PC-9 (cell line): ENCODE measurements around the gene MMP13. TPM values are rescaled to one million over a fixed set of nuclear protein-coding genes. Genes with fewer than 3 reads are reported as not detected.

Source experiments
- BruUV-seq: library from RNA; stranded (reverse); fragments of 400-500 nt; replicated peaks from 2 replicates; lab custom pipeline; 2021; lab: Mats Ljungman, UMichigan
- CTCF ChIA-PET: fragments of 300-600 bp; sonication (Branson Sonifier 250); formaldehyde crosslinking; loops from one replicate; lab custom pipeline; 2022; ENCODE audit warnings: antibody characterized with exemption; lab: Charles Lee
- POLR2A ChIA-PET: fragments of 300-600 bp; sonication (Branson Sonifier 250); formaldehyde crosslinking; loops from one replicate; lab custom pipeline; 2022; ENCODE audit warnings: antibody characterized with exemption; ENCODE audit not compliant: unreplicated experiment; lab: Charles Lee
- DNase-seq, 2 experiments: peaks; one replicate each; pipeline versions ENCODE4 v3.0.0 to v3.0.0-alpha.2; 2015 to 2022; ENCODE audit warnings: mixed read lengths in 1 of 2
- H2AFZ ChIP-seq: fragments of 200-600 bp; sonication (generic); 2 replicates; pipeline ENCODE4 v1.8.1; 2017; ENCODE audit warnings: antibody characterized with exemption
- H3F3A ChIP-seq: fragments of 200-600 bp; sonication (generic); 2 replicates; pipeline ENCODE4 v1.8.1; 2017; ENCODE audit warnings: antibody characterized with exemption, mild to moderate bottlenecking, low read depth; ENCODE audit not compliant: insufficient read depth
- H3K27ac ChIP-seq: fragments of 200-600 bp; sonication (generic); 2 replicates; pipeline ENCODE4 v1.6.1; 2016; ENCODE audit warnings: mixed run types
- H3K27me3 ChIP-seq: fragments of 200-600 bp; sonication (generic); 2 replicates; pipeline ENCODE4 v1.6.1; 2016; ENCODE audit warnings: low read depth, mixed run types; ENCODE audit not compliant: insufficient read depth
- H3K36me3 ChIP-seq: fragments of 200-600 bp; sonication (generic); 2 replicates; pipeline ENCODE4 v1.6.1; 2016; ENCODE audit warnings: low read depth, mixed run types
- H3K4me1 ChIP-seq: fragments of 200-600 bp; sonication (generic); replicated peaks from 2 replicates; pipeline ENCODE4 v1.6.1; 2016; ENCODE audit warnings: mixed run types; ENCODE audit not compliant: insufficient read depth
- H3K4me2 ChIP-seq: fragments of 200-600 bp; sonication (generic); 2 replicates; pipeline ENCODE4 v1.6.1; 2017; ENCODE audit warnings: mixed run types
- H3K4me3 ChIP-seq: fragments of 200-600 bp; sonication (generic); 2 replicates; pipeline ENCODE4 v1.6.1; 2016; ENCODE audit warnings: mixed run types
- H3K79me2 ChIP-seq: fragments of 200-600 bp; sonication (generic); 2 replicates; pipeline ENCODE4 v1.6.1; 2017; ENCODE audit warnings: low read depth, mixed run types
- H3K9me2 ChIP-seq: fragments of 200-600 bp; sonication (generic); 2 replicates; pipeline ENCODE4 v1.8.1; 2017; ENCODE audit warnings: mild to moderate bottlenecking; ENCODE audit not compliant: insufficient read depth
- H3K9me3 ChIP-seq: fragments of 200-600 bp; sonication (generic); 2 replicates; pipeline ENCODE4 v1.8.1; 2016; ENCODE audit warnings: low read depth; ENCODE audit not compliant: insufficient read depth
- H4K20me1 ChIP-seq: fragments of 200-600 bp; sonication (generic); 2 replicates; pipeline ENCODE4 v1.8.1; 2017; ENCODE audit not compliant: insufficient read depth
- EZH2 ChIP-seq: fragments of 200-600 bp; sonication (generic); IDR thresholded peaks from 2 replicates; pipeline ENCODE4 v1.8.0; 2017; ENCODE audit warnings: antibody characterized with exemption, low read depth
- intact Hi-C: fragments of 100-400 bp; cut with micrococcal nuclease; formaldehyde crosslinking; loops from one replicate; pipeline ENCODE4 v1.10.0; 2022; ENCODE audit not compliant: unreplicated experiment
- total RNA-seq: library from RNA; stranded (reverse); gene quantifications from 2 replicates; pipeline ENCODE4 v1.2.3, GENCODE V29; 2021
- TF ChIP-seq, protein P1 (sequence below): fragments of 200-600 bp; sonication (generic); conservative IDR thresholded peaks from 2 replicates; pipeline ENCODE4 v1.6.1; 2017; ENCODE audit warnings: mixed run types, antibody characterized with exemption, mild to moderate bottlenecking, moderate library complexity

Gene MMP13
- total RNA-seq, 1 experiment from 2014 or later = not detected

- Histone ChIP-seq H3K4me1 (no peaks in the 10 kb centered on the region; the same call in 1 of the 2 replicates), H3K27me3 (no peaks in the 10 kb centered on the region), H3K27ac (no peak overlapping the region), H2AFZ (no peak overlapping the region), H4K20me1 (no peaks in the 10 kb centered on the region), H3F3A (no peaks in the 10 kb centered on the region), H3K79me2 (no peaks in the 10 kb centered on the region), H3K9me2 (no peaks in the 10 kb centered on the region), H3K4me2 (no peak overlapping the region), H3K36me3 (no peaks in the 10 kb centered on the region), H3K9me3 (peaks cover 2% of the 10 kb centered on the region; the same call in 1 of the 2 replicates), H3K4me3 (no peak overlapping the region)
- CTCF ChIA-PET = no interaction called here
- BruUV-seq = no TSS peak
- POLR2A ChIA-PET = no interaction called here
- intact Hi-C loops = no loop called here
- TF ChIP-seq EZH2 = no peak
- TF ChIP-seq, protein P1, sequence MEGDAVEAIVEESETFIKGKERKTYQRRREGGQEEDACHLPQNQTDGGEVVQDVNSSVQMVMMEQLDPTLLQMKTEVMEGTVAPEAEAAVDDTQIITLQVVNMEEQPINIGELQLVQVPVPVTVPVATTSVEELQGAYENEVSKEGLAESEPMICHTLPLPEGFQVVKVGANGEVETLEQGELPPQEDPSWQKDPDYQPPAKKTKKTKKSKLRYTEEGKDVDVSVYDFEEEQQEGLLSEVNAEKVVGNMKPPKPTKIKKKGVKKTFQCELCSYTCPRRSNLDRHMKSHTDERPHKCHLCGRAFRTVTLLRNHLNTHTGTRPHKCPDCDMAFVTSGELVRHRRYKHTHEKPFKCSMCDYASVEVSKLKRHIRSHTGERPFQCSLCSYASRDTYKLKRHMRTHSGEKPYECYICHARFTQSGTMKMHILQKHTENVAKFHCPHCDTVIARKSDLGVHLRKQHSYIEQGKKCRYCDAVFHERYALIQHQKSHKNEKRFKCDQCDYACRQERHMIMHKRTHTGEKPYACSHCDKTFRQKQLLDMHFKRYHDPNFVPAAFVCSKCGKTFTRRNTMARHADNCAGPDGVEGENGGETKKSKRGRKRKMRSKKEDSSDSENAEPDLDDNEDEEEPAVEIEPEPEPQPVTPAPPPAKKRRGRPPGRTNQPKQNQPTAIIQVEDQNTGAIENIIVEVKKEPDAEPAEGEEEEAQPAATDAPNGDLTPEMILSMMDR = no peak
- no peak for DNase-seq
These were observed 34.6 kb upstream of the MMP13 start for GRCh38 chr11:102990145-102990544.

DNA sequence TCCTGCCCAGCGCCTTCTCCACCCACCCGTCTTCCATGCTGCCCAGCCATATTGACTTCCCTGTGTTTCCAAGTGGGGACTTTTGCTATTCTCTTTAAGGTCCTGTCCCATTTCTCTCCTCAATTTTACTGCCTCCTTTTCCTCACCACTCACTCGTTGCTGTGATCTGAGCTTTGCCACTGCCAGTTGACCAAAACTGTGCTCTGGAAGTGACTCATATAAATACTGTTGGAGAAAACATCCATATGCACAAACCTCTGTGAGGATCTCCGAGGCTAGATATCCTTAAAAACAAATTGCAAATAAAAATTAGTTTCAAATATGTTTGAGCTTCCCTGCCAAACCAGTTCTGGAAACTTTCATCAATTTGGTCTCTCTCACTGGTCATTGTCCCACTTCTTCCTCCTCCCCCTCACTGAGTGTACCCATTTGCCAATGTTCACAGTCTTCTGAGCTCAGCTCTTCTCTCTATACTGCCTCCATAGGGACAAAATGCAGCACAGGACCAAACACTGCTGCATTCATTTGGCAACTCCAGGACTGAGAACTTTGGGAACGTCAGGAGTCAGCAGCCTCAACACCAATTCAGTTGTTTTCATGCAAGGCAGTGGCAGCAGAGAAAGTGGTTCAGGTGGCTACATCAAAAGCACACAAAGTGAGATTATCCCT is 34.0 kb upstream of the MMP13 start:
- POLR2A ChIA-PET = no interaction called here
- H3K4me1 ChIP-seq = no peaks in the 10 kb centered on the region; the same call in 1 of the 2 replicates
- H2AFZ ChIP-seq = no peak overlapping the region
- CTCF ChIA-PET = no interaction called here
- no peaks in the 10 kb centered on the region; the same call in 1 of the 2 replicates for H3K9me3 ChIP-seq
- no peak for TF ChIP-seq EZH2
- TF ChIP-seq, protein P1 = no peak
- intact Hi-C loops = no loop called here
- H3K36me3 ChIP-seq = no peaks in the 10 kb centered on the region
- no peak for DNase-seq
- H3K4me3 ChIP-seq = no peak overlapping the region
- no peaks in the 10 kb centered on the region for H3F3A ChIP-seq
- H4K20me1 ChIP-seq = no peaks in the 10 kb centered on the region
- no peak overlapping the region for H3K27ac ChIP-seq
- BruUV-seq = no TSS peak
- H3K79me2 ChIP-seq = no peaks in the 10 kb centered on the region
- H3K27me3 ChIP-seq = no peaks in the 10 kb centered on the region
- H3K9me2 ChIP-seq = no peaks in the 10 kb centered on the region
- H3K4me2 ChIP-seq = no peak overlapping the region

GRCh38 chr11:102986815-102987214 is 31.3 kb upstream of the MMP13 start:
- no peaks in the 10 kb centered on the region for H3F3A ChIP-seq
- CTCF ChIA-PET = no interaction called here
- H2AFZ ChIP-seq = no peak overlapping the region
- H3K4me2 ChIP-seq = no peak overlapping the region
- H3K27ac ChIP-seq = no peak overlapping the region
- no peaks in the 10 kb centered on the region for H4K20me1 ChIP-seq
- no peaks in the 10 kb centered on the region for H3K27me3 ChIP-seq
- POLR2A ChIA-PET = no interaction called here
- no TSS peak for BruUV-seq
- intact Hi-C loops = no loop called here
- TF ChIP-seq, protein P1 = no peak
- TF ChIP-seq EZH2 = no peak
- H3K9me2 ChIP-seq = no peaks in the 10 kb centered on the region
- H3K4me1 ChIP-seq = no peaks in the 10 kb centered on the region; the same call in 1 of the 2 replicates
- no peaks in the 10 kb centered on the region for H3K36me3 ChIP-seq
- H3K9me3 ChIP-seq = no peaks in the 10 kb centered on the region
- no peaks in the 10 kb centered on the region for H3K79me2 ChIP-seq
- H3K4me3 ChIP-seq = no peak overlapping the region
- DNase-seq = peak in 1 of 2 experiments; percentile 36
